ENCODE results near the gene LOXL1. TPM values are rescaled to one million over a fixed set of nuclear protein-coding genes. Genes with fewer than 3 reads are reported as not detected.
"Not testable (repeated sequence)": the region's sequence is repeated elsewhere in the genome, so short reads cannot be mapped to it uniquely, and the experiment has no call there.

The LOXL1 gene
- polyA plus RNA-seq, 4 donors = 72.6 to 86.1 (median 81.9) TPM

GRCh38 chr15:73972984-73973682, 46.9 kb downstream of the LOXL1 start:
- peak in 2 of 4 donors; percentile 76 to 90 for DNase-seq (ENCODE audit: low read depth in 4 of 4, low spot score in 2 of 4)

GRCh38 chr15:73973683-73974200, 47.5 kb downstream of the LOXL1 start:
- DNase-seq (ENCODE audit: low read depth in 4 of 4, low spot score in 2 of 4) = not testable (repeated sequence)

- not testable (repeated sequence) for DNase-seq (ENCODE audit: low read depth in 4 of 4, low spot score in 2 of 4)
Measured at GRCh38 chr15:73975440-73976125, 49.3 kb downstream of the LOXL1 start.

- no peak for DNase-seq (ENCODE audit: low read depth in 4 of 4, low spot score in 2 of 4)
Measured at GRCh38 chr15:73978896-73979295, 52.6 kb downstream of the LOXL1 start.

- no peak for DNase-seq (ENCODE audit: low read depth in 4 of 4, low spot score in 2 of 4)
Measured at GRCh38 chr15:73979636-73980035, 53.4 kb downstream of the LOXL1 start.

DNA sequence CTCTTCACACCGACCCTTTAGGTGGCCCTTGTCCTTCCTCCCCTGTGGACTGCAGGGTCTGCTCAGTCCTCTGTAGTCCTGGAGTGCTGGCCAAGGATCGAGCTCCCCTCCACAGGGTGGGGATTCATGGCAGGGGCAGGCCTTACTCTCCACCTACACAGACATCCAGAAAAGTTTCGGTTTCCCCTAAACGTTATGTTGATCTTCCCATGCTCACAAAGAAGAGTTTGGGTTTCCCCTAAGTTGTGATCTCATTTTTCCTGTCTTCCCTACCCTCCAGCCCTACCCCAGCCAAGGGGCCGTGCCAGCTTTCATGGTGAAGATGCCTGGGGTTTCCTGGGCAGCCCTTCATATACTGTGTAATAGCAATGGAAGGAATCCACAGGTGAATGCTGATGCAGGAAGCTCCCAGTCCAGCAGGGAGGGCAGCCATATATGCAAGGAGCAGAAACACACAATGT, 55.5 kb downstream of the LOXL1 start:
- DNase-seq (ENCODE audit: low read depth in 4 of 4, low spot score in 2 of 4) = no peak

DNA sequence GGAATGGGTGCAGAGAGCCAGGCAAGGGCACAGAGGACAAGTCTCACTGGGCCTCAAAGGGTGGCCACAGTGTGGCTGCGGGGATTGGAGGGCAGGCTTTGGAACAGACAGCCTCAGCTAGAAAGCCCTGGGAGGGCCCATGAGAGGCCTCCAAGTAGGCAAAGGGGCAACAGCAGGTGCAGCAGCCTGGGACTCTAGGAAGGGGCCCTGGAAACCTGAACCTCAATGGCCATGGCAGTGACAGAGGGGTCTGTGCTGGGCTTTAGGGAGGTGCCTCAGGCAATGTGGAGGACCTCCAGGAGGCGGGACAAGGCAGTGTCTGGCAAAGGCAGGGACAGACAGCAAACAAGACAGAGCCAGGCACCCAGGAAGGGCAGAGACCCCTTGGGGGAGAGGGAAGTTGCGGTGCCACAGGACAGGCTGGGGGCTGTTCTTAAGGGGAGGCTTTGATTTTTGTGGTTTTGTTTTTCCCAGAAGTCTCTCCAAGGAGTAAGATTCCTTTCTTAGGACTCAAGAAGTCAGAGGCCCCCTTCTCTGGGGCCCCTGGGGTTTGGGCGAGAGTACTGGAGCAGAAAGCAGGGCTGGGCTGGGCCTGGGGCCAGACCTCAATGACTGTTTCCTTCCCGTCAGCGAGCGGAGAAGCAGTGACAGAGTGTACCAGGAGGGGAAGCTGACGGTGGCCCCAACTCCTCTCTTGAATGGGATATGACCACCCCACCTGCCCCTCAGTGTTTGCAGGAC, 56.1 kb downstream of the LOXL1 start:
- peak in 1 of 4 donors; percentile 31 for DNase-seq (ENCODE audit: low read depth in 4 of 4, low spot score in 2 of 4)

GRCh38 chr15:73983211-73983727, 57.0 kb downstream of the LOXL1 start:
- no peak for DNase-seq (ENCODE audit: low read depth in 4 of 4, low spot score in 2 of 4)

DNA sequence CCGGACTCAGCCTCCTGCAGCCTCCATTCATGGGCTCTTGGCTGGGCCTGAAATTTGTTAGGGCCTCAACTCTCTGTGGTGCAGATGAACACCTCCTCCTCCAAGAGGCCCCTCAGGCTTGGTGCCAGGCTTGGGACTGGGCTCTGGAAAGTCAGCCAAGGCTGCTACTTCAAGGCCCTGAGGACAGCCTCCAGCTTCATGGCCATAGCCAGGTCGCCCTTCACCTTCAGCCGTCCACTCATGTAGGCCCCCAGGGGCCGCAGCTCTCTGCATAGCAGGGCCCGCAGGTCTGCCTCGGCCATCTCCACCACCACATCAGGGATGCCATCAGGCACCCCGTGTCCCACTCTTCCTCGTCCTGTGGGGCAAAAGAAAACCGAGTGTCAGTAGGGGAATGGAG, 57.5 kb downstream of the LOXL1 start:
- no peak for DNase-seq (ENCODE audit: low read depth in 4 of 4, low spot score in 2 of 4)

DNA sequence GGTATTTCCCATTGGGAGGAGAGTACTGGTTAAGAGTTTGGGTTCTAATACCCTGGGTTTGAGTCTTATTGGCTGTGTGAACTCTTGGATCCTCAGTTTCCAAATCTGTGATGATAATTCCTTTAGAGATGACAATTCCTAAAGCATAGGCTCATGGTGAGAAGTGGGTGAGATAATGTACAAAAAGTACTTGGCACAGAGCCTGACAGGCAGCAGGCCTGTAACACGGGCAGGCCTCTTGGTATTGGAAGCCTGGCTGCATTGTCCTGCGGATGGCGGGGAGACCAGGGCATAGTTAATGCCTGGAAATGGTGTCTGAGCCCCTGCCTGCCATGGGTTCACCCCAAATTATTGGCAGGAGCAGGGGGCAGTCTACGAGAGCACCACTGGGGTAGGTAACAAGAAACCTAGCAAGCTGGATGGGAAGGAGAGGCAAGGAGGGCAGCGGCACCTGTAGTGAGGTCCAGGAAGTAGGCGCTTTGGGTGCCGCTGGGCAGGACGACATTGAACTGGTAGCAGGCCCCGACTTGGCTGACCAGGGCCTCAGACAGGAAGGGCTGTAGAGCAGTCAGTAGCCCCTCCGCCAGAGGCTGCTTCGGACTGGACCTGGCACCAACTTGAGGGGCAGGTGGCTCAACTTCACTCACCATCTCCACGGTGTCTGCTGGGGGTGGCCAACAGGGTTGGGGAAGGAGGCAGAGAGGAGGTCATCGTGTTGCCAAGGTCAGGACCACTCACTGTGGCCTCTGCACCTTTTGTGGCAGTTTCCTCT, 58.1 kb downstream of the LOXL1 start:
- no peak for DNase-seq (ENCODE audit: low read depth in 4 of 4, low spot score in 2 of 4)

DNA sequence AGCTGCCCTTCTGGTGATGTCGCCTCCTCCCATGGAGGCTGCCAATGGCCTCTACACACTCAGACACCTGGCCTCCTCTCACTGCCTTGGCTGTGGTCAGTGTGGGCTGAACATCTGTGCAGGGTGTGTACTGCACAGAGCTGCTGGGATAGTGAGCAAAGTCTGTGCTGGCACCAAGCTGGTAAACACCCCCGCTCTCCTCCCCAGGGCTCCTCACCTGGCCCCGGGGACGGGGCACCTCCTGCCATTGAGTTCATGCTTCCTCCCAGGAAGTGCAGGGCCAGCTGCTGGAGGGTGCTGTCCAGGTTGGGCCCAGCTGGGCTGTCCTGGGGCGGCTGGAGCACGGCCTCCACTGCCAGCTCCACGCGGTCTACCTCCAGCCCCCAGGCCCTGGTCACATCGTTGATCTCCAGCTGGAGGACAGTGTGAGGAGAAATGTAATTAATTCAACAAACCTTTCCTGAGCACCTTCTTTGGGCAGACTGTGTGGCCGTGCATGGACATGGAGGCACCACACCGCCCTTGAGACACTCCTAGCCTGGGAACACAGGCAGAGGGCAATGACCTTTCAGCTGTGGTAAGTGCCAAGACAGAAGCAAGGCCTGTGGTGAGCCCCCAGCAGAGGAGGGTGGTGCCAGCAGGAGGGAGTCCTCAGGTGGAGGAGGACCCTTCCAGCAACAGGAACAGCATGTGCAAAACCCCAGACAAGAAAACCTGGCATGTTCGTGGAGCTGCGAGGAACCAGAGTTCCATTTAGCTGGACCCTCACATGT, 59.0 kb downstream of the LOXL1 start:
- no peak for DNase-seq (ENCODE audit: low read depth in 4 of 4, low spot score in 2 of 4)

DNA sequence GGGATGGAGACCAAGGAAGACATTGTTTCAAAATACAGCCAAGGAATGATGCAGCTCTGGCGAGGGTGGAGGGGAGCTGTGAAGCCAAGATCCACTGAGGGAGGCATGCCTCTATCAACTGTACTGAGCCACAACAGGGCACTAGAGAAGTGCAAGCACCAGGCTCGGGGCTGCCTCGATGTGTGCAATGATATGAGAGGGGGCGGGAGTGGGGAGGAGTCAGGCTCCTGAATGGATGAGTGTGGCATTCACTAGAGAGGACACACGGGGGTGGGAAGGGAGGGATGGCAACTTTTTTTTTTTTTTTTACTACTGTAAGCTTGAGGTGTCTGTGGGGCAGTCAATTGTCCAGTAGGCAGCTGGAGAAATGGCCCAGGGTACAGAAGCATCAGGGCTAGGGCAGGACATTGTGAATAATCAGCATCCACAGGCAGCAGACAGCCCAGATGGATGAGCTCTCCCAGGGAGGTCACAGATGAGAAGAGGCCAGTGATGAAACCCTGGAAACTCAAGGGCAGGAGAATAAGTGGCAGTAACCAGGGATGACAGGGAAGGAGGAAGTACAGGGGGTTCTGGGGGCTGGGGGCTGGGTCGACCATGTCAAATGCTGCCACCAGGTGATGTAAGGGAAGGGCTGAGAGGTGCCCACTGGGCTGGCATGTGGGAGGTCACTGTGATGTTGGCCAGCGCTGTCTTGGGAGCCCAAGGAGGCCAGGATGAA, 60.0 kb downstream of the LOXL1 start:
- DNase-seq (ENCODE audit: low read depth in 4 of 4, low spot score in 2 of 4) = no peak

GRCh38 chr15:73986776-73987056, 60.5 kb downstream of the LOXL1 start:
- DNase-seq (ENCODE audit: low read depth in 4 of 4, low spot score in 2 of 4) = no peak

DNA sequence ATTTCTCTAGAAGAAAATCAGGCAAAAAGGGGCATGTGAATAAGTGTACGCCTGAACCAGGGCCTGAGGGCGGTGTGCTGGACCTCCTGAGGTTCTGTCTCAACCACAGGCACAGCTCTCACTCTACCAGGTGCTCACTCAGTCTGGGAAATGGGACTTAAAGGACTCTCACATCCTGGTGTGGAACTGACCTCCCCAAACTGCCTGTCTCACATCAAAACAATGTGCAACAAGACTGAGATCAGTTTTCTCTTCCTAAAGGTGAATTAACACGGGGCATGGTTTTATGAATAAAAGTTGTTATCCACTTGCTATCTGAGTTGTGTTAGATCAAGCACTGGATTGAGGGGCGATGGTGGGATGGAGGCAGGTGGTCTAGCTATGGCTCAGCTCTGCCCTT, 61.0 kb downstream of the LOXL1 start:
- DNase-seq (ENCODE audit: low read depth in 4 of 4, low spot score in 2 of 4) = no peak

- DNase-seq (ENCODE audit: low read depth in 4 of 4, low spot score in 2 of 4) = no peak
Measured at GRCh38 chr15:73987681-73988444, 61.6 kb downstream of the LOXL1 start.

DNA sequence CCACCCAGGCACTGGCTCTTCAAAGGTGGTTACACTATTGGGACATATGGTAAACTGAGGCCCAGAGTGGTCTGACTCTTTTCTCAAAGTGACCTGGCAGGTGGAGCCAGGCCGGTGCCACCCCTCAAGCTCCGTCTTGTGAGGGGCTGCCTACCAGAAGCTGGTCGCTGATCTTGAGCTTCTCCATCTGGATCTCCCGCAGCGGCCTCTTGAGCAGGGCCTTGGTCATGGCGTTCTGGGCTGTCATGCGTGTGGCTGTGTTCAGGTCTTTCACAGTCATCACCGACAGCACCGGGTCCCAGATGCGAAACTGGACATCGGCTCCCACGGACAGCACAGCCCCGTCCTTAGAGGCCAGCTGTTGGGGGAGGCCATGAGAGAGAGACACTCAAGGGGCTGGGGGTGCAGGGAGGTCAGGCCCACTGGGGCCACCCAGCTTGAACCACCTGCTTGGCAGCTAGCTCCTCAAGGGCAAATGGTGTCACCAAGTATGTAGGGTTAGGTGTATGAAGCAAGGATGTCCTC, 62.2 kb downstream of the LOXL1 start:
- no peak for DNase-seq (ENCODE audit: low read depth in 4 of 4, low spot score in 2 of 4)

DNA sequence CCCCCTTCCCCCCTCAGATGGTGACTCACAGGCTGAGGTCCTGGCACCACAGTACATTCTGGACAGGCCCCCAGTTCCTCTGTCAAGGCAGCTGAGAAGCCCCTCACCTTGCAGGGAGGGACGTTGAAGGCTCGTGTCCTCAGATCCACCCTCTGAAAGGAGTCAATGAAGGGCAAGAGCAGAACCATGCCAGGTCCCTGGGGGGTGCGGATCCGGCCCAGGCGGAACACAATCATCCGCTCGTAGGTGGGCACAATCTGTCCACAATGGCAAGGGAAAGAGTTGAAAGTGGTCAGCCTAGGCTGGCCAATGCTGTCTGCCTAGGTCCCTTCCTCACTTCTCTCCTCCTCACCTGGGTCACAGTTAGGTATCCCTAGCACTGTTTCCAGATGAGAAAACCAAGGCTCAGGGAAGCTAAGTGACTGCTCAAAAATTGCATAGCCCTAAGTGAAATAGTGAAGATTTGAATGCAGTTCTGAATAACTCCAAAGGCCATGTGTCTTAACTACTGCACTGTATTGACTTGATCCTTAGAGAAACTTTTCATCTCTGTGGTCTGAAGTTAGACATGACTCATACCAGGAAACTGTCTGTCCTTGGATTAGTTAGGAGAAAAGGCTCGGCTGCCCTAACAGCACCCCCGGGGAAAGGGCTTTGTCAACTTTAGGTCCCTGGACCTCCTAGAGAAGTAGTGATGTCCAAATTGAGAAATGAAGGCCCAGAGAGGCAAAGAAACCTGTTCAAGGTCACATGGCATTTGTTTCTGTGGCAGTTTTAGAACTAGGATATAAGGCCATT, 62.9 kb downstream of the LOXL1 start:
- no peak for DNase-seq (ENCODE audit: low read depth in 4 of 4, low spot score in 2 of 4)

Measured in left renal cortex interstitium (tissue), 4 donors.